DND-41 (cell line): ENCODE data around the gene ALPL.

ENCODE experiments used
- CTCF ChIP-seq: IDR thresholded peaks from 2 replicates; pipeline ENCODE4 v1.5.1; 2012; ENCODE audit warnings: borderline replicate concordance, low read length, moderate library complexity, mild to moderate bottlenecking; ENCODE audit not compliant: poor library complexity, severe bottlenecking; ENCODE audit errors: extremely low read depth
- EZH2 ChIP-seq: IDR thresholded peaks from 3 replicates; pipeline ENCODE4 v1.6.1; 2012; ENCODE audit warnings: borderline replicate concordance, low read depth, mild to moderate bottlenecking, moderate library complexity, low read length, inconsistent platforms; ENCODE audit not compliant: severe bottlenecking

GRCh38 chr1:21553116-21553926 is 44.1 kb downstream of the ALPL start:
- TF ChIP-seq CTCF (no peak), EZH2 (no peak)
